Mucosa of stomach (tissue), 1 donor: ENCODE measurements around the gene SPARCL1.
"Not testable (repeated sequence)": the region's sequence is repeated elsewhere in the genome, so short reads cannot be mapped to it uniquely, and the experiment has no call there.

Experiments used
- H3K27me3 ChIP-seq: one replicate; pipeline ENCODE4 v1.7.0; 2013; ENCODE audit warnings: mild to moderate bottlenecking, low read length; ENCODE audit not compliant: control insufficient read depth, insufficient read depth
- H3K36me3 ChIP-seq: one replicate; pipeline ENCODE4 v1.7.0; 2013; ENCODE audit warnings: low read length; ENCODE audit not compliant: control insufficient read depth, insufficient read depth
- H3K4me1 ChIP-seq: one replicate; pipeline ENCODE4 v1.7.0; 2013; ENCODE audit warnings: mild to moderate bottlenecking, low read length; ENCODE audit not compliant: control insufficient read depth, insufficient read depth
- H3K4me3 ChIP-seq: one replicate; pipeline ENCODE4 v1.7.0; 2013; ENCODE audit warnings: low read length
- H3K9ac ChIP-seq: one replicate; pipeline ENCODE4 v1.7.0; 2013; ENCODE audit warnings: mild to moderate bottlenecking, low read length, moderate library complexity
- H3K9me3 ChIP-seq: one replicate; pipeline ENCODE4 v1.7.0; 2013; ENCODE audit warnings: mild to moderate bottlenecking, low read length, moderate library complexity; ENCODE audit not compliant: control insufficient read depth
- donor health status: Pancreatic carcinoma.

Gene SPARCL1

GRCh38 chr4:87461281-87461700 lies 67.9 kb downstream of the SPARCL1 start:
- H3K9me3 ChIP-seq = no peaks in the 10 kb centered on the region
- H3K9ac ChIP-seq = no peak overlapping the region
- H3K4me3 ChIP-seq = no peak overlapping the region
- H3K27me3 ChIP-seq = no peaks in the 10 kb centered on the region
- H3K4me1 ChIP-seq = peaks cover 5% of the 10 kb centered on the region
- no peaks in the 10 kb centered on the region for H3K36me3 ChIP-seq

GRCh38 chr4:87458913-87459312 lies 70.3 kb downstream of the SPARCL1 start:
- Histone ChIP-seq H3K4me3 (no peak overlapping the region), H3K9me3 (no peaks in the 10 kb centered on the region), H3K36me3 (no peaks in the 10 kb centered on the region), H3K27me3 (no peaks in the 10 kb centered on the region), H3K4me1 (peaks cover 5% of the 10 kb centered on the region), H3K9ac (no peak overlapping the region)

- Histone ChIP-seq H3K4me3 (no peak overlapping the region), H3K4me1 (peaks cover 5% of the 10 kb centered on the region), H3K36me3 (no peaks in the 10 kb centered on the region), H3K9me3 (no peaks in the 10 kb centered on the region), H3K27me3 (no peaks in the 10 kb centered on the region), H3K9ac (no peak overlapping the region)
Observed at GRCh38 chr4:87451537-87451936, 77.6 kb downstream of the SPARCL1 start.

- not testable (repeated sequence) for H3K4me1 ChIP-seq, H3K27me3 ChIP-seq, H3K36me3 ChIP-seq, H3K9me3 ChIP-seq, H3K9ac ChIP-seq, H3K4me3 ChIP-seq
Observed at GRCh38 chr4:87446375-87446774, 82.8 kb downstream of the SPARCL1 start.

- H3K9ac ChIP-seq = no peak overlapping the region
- H3K4me1 ChIP-seq = peaks cover 7% of the 10 kb centered on the region
- H3K27me3 ChIP-seq = no peaks in the 10 kb centered on the region
- H3K4me3 ChIP-seq = no peak overlapping the region
- no peaks in the 10 kb centered on the region for H3K36me3 ChIP-seq
- H3K9me3 ChIP-seq = no peaks in the 10 kb centered on the region
Observed at GRCh38 chr4:87445964-87446363, 83.2 kb downstream of the SPARCL1 start.

GRCh38 chr4:87444741-87445140 lies 84.4 kb downstream of the SPARCL1 start:
- H3K4me3 ChIP-seq = no peak overlapping the region
- H3K36me3 ChIP-seq = no peaks in the 10 kb centered on the region
- H3K4me1 ChIP-seq = peaks cover 7% of the 10 kb centered on the region
- H3K27me3 ChIP-seq = no peaks in the 10 kb centered on the region
- no peak overlapping the region for H3K9ac ChIP-seq
- H3K9me3 ChIP-seq = no peaks in the 10 kb centered on the region

- Histone ChIP-seq H3K36me3 (no peaks in the 10 kb centered on the region), H3K4me1 (peaks cover 7% of the 10 kb centered on the region)
Observed at GRCh38 chr4:87442889-87443288, 86.3 kb downstream of the SPARCL1 start.

GRCh38 chr4:87433342-87433741 lies 95.8 kb downstream of the SPARCL1 start:
- Histone ChIP-seq H3K4me3 (no peak overlapping the region), H3K9me3 (no peaks in the 10 kb centered on the region), H3K9ac (no peak overlapping the region), H3K36me3 (no peaks in the 10 kb centered on the region), H3K27me3 (no peaks in the 10 kb centered on the region), H3K4me1 (no peaks in the 10 kb centered on the region)

More at GRCh38 chr4:87442889-87443288, 86.3 kb downstream of the SPARCL1 start:
- Histone ChIP-seq H3K9ac (no peak overlapping the region), H3K4me3 (no peak overlapping the region), H3K9me3 (no peaks in the 10 kb centered on the region), H3K27me3 (no peaks in the 10 kb centered on the region)

GRCh38 chr4:87430038-87430437 lies 99.1 kb downstream of the SPARCL1 start:
- peaks cover 4% of the 10 kb centered on the region for H3K4me1 ChIP-seq
- H3K9ac ChIP-seq = no peak overlapping the region
- no peaks in the 10 kb centered on the region for H3K9me3 ChIP-seq
- H3K36me3 ChIP-seq = no peaks in the 10 kb centered on the region
- H3K27me3 ChIP-seq = no peaks in the 10 kb centered on the region
- no peak overlapping the region for H3K4me3 ChIP-seq

GRCh38 chr4:87428979-87429378 lies 100.2 kb downstream of the SPARCL1 start:
- H3K4me3 ChIP-seq = no peak overlapping the region
- no peak overlapping the region for H3K9ac ChIP-seq
- H3K4me1 ChIP-seq = peaks cover 4% of the 10 kb centered on the region
- no peaks in the 10 kb centered on the region for H3K36me3 ChIP-seq
- no peaks in the 10 kb centered on the region for H3K9me3 ChIP-seq
- H3K27me3 ChIP-seq = no peaks in the 10 kb centered on the region

- no peak overlapping the region for H3K9ac ChIP-seq
- no peaks in the 10 kb centered on the region for H3K9me3 ChIP-seq
- H3K36me3 ChIP-seq = no peaks in the 10 kb centered on the region
- H3K27me3 ChIP-seq = no peaks in the 10 kb centered on the region
- H3K4me3 ChIP-seq = no peak overlapping the region
- peaks cover 10% of the 10 kb centered on the region for H3K4me1 ChIP-seq
Observed at GRCh38 chr4:87427518-87427868, 101.7 kb downstream of the SPARCL1 start.

GRCh38 chr4:87426865-87427517 lies 102.2 kb downstream of the SPARCL1 start:
- Histone ChIP-seq H3K4me3 (no peak overlapping the region), H3K27me3 (no peaks in the 10 kb centered on the region), H3K9me3 (no peaks in the 10 kb centered on the region), H3K4me1 (peaks cover 10% of the 10 kb centered on the region), H3K9ac (no peak overlapping the region), H3K36me3 (no peaks in the 10 kb centered on the region)

- Histone ChIP-seq H3K27me3 (no peaks in the 10 kb centered on the region), H3K4me1 (peaks cover 10% of the 10 kb centered on the region), H3K4me3 (no peak overlapping the region), H3K9me3 (no peaks in the 10 kb centered on the region), H3K36me3 (no peaks in the 10 kb centered on the region), H3K9ac (no peak overlapping the region)
Observed at GRCh38 chr4:87425711-87426110, 103.5 kb downstream of the SPARCL1 start.
